ENCODE measurements around the gene OPRM1. TPM values are rescaled to one million over a fixed set of nuclear protein-coding genes. Genes with fewer than 3 reads are reported as not detected.

The OPRM1 gene
- total RNA-seq, 1 experiment from 2014 or later: not detected

- DNase-seq (ENCODE audit: low read depth, low spot score): no peak
- POLR2A ChIA-PET: no interaction called here
- no peak overlapping the region for H3K4me2 ChIP-seq (ENCODE audit: low read length)
- no peak overlapping the region for H3K4me3 ChIP-seq (replicated peaks in 1 of 2; ENCODE audit: low read depth in 1 of 2, low read length in 2 of 2)
- H3K9ac ChIP-seq (ENCODE audit: low read length): no peak overlapping the region
- H3K36me3 ChIP-seq (ENCODE audit: control insufficient read depth in 1 of 2, insufficient read depth in 2 of 2, low read length in 2 of 2): no peaks in the 10 kb centered on the region
- no peaks in the 10 kb centered on the region for H3K9me3 ChIP-seq (ENCODE audit: control insufficient read depth in 1 of 2, insufficient read depth in 1 of 2, low read depth in 1 of 2, low read length in 2 of 2)
- H3K27me3 ChIP-seq (ENCODE audit: insufficient read depth, low read length): no peaks in the 10 kb centered on the region
- H4K20me1 ChIP-seq (ENCODE audit: insufficient read depth): no peaks in the 10 kb centered on the region
- H3K79me2 ChIP-seq (ENCODE audit: insufficient read depth, low read length): no peaks in the 10 kb centered on the region
- ATAC-seq: no peak
- RAD21 ChIA-PET (ENCODE audit: low non-redundant PET in 1 of 2, low total read pairs in 2 of 2, uncharacterized antibody in 2 of 2, unreplicated experiment in 2 of 2): no interaction called here
- CTCF ChIA-PET: no interaction called here
- TF ChIP-seq ZNF274 (IDR thresholded peaks at IDR 0.05; ENCODE audit: low read depth, low read length) (no peak), ATF3 (IDR thresholded peaks at IDR 0.05) (no peak), POLR2A (IDR thresholded peaks at IDR 0.05; ENCODE audit: borderline replicate concordance, extremely low read depth, insufficient read depth, insufficient read length) (no peak)
- H3K27ac ChIP-seq (ENCODE audit: low read depth, low read length): no peak overlapping the region
- no peaks in the 10 kb centered on the region for H3K4me1 ChIP-seq (ENCODE audit: control insufficient read depth in 1 of 2, insufficient read depth in 2 of 2, low read length in 2 of 2)
- no TSS peak for BruUV-seq (replicated peaks)
- no peaks in the 10 kb centered on the region for H3K9me2 ChIP-seq (ENCODE audit: insufficient read depth)
- H2AFZ ChIP-seq (ENCODE audit: low read depth, low read length, poor library complexity, severe bottlenecking): no peak overlapping the region
- intact Hi-C loops (cut with micrococcal nuclease): no loop called here
Measured at GRCh38 chr6:154202339-154202738, 163.3 kb downstream of the OPRM1 start.

- no TSS peak for BruUV-seq (replicated peaks)
- Histone ChIP-seq H3K9me3 (ENCODE audit: control insufficient read depth in 1 of 2, insufficient read depth in 1 of 2, low read depth in 1 of 2, low read length in 2 of 2) (no peaks in the 10 kb centered on the region), H3K9me2 (ENCODE audit: insufficient read depth) (no peaks in the 10 kb centered on the region), H4K20me1 (ENCODE audit: insufficient read depth) (no peaks in the 10 kb centered on the region), H3K27me3 (ENCODE audit: insufficient read depth, low read length) (no peaks in the 10 kb centered on the region), H3K9ac (ENCODE audit: low read length) (no peak overlapping the region), H3K79me2 (ENCODE audit: insufficient read depth, low read length) (no peaks in the 10 kb centered on the region), H3K4me2 (ENCODE audit: low read length) (no peak overlapping the region), H3K27ac (ENCODE audit: low read depth, low read length) (no peak overlapping the region), H2AFZ (ENCODE audit: low read depth, low read length, poor library complexity, severe bottlenecking) (no peak overlapping the region), H3K36me3 (ENCODE audit: control insufficient read depth in 1 of 2, insufficient read depth in 2 of 2, low read length in 2 of 2) (no peaks in the 10 kb centered on the region), H3K4me1 (ENCODE audit: control insufficient read depth in 1 of 2, insufficient read depth in 2 of 2, low read length in 2 of 2) (no peaks in the 10 kb centered on the region), H3K4me3 (replicated peaks in 1 of 2; ENCODE audit: low read depth in 1 of 2, low read length in 2 of 2) (no peak overlapping the region)
- ChIA-PET POLR2A (no interaction called here), CTCF (no interaction called here), RAD21 (ENCODE audit: low non-redundant PET in 1 of 2, low total read pairs in 2 of 2, uncharacterized antibody in 2 of 2, unreplicated experiment in 2 of 2) (no interaction called here)
- DNase-seq (ENCODE audit: low read depth, low spot score) (no peak), ATAC-seq (no peak)
- TF ChIP-seq SP1 (IDR thresholded peaks at IDR 0.05; ENCODE audit: low read depth): no peak
- intact Hi-C loops (cut with micrococcal nuclease): no loop called here
Measured at GRCh38 chr6:154202958-154203357, 163.9 kb downstream of the OPRM1 start.

GRCh38 chr6:154206141-154206540 is 167.1 kb downstream of the OPRM1 start:
- ATAC-seq (no peak), DNase-seq (ENCODE audit: low read depth, low spot score) (no peak)
- H3K4me1 ChIP-seq (ENCODE audit: control insufficient read depth in 1 of 2, insufficient read depth in 2 of 2, low read length in 2 of 2): no peaks in the 10 kb centered on the region
- H3K9me3 ChIP-seq (ENCODE audit: control insufficient read depth in 1 of 2, insufficient read depth in 1 of 2, low read depth in 1 of 2, low read length in 2 of 2): no peaks in the 10 kb centered on the region
- intact Hi-C loops (cut with micrococcal nuclease): no loop called here
- no peak overlapping the region for H2AFZ ChIP-seq (ENCODE audit: low read depth, low read length, poor library complexity, severe bottlenecking)
- no peaks in the 10 kb centered on the region for H3K79me2 ChIP-seq (ENCODE audit: insufficient read depth, low read length)
- ChIA-PET RAD21 (ENCODE audit: low non-redundant PET in 1 of 2, low total read pairs in 2 of 2, uncharacterized antibody in 2 of 2, unreplicated experiment in 2 of 2) (no interaction called here), POLR2A (no interaction called here), CTCF (no interaction called here)
- no TSS peak for BruUV-seq (replicated peaks)
- H4K20me1 ChIP-seq (ENCODE audit: insufficient read depth): no peaks in the 10 kb centered on the region
- H3K9me2 ChIP-seq (ENCODE audit: insufficient read depth): no peaks in the 10 kb centered on the region
- H3K4me3 ChIP-seq (replicated peaks in 1 of 2; ENCODE audit: low read depth in 1 of 2, low read length in 2 of 2): no peak overlapping the region
- no peak overlapping the region for H3K4me2 ChIP-seq (ENCODE audit: low read length)
- H3K27ac ChIP-seq (ENCODE audit: low read depth, low read length): no peak overlapping the region
- no peak overlapping the region for H3K9ac ChIP-seq (ENCODE audit: low read length)
- no peaks in the 10 kb centered on the region for H3K36me3 ChIP-seq (ENCODE audit: control insufficient read depth in 1 of 2, insufficient read depth in 2 of 2, low read length in 2 of 2)
- no peaks in the 10 kb centered on the region for H3K27me3 ChIP-seq (ENCODE audit: insufficient read depth, low read length)
- TF ChIP-seq SP1 (IDR thresholded peaks at IDR 0.05; ENCODE audit: low read depth) (no peak), POLR2A (IDR thresholded peaks at IDR 0.05; ENCODE audit: borderline replicate concordance, extremely low read depth, insufficient read depth, insufficient read length) (no peak), MAX (IDR thresholded peaks at IDR 0.05) (no peak), EZH2phosphoT487 (IDR thresholded peaks at IDR 0.05; ENCODE audit: borderline replicate concordance) (no peak), SRF (IDR thresholded peaks at IDR 0.05; ENCODE audit: low read depth) (no peak), ELF1 (IDR thresholded peaks at IDR 0.05; ENCODE audit: borderline replicate concordance, low read depth) (no peak), CEBPB (IDR thresholded peaks at IDR 0.05; ENCODE audit: low read depth) (no peak), SIN3A (IDR thresholded peaks at IDR 0.05; ENCODE audit: low read depth) (no peak), ZBTB33 (IDR thresholded peaks at IDR 0.05; ENCODE audit: extremely low read depth, insufficient replicate concordance, low read length) (no peak), TCF7L2 (IDR thresholded peaks at IDR 0.05; ENCODE audit: borderline replicate concordance, extremely low read depth, insufficient read depth, insufficient read length) (no peak), YY1 (IDR thresholded peaks at IDR 0.05; ENCODE audit: extremely low read depth, insufficient replicate concordance, low read depth, low read length) (no peak)
